Measurements from ENCODE around the gene EEFSEC. TPM values are rescaled to one million over a fixed set of nuclear protein-coding genes. Genes with fewer than 3 reads are reported as not detected.

EEFSEC gene
- polyA plus RNA-seq, 1 donor from 2014 or later, result 4.6 TPM

- Histone ChIP-seq H3F3A (ENCODE audit: insufficient read depth, low read length, poor library complexity, severe bottlenecking) (no peaks in the 10 kb centered on the region), H2AFZ (ENCODE audit: low read depth, low read length) (no peak overlapping the region), H3K27ac (ENCODE audit: low read length) (no peak overlapping the region), H3K4me3 (ENCODE audit: low read length) (no peak overlapping the region), H3K27me3 (ENCODE audit: insufficient read depth, low read depth, low read length) (no peaks in the 10 kb centered on the region), H3K9me2 (ENCODE audit: insufficient read depth, low read length) (no peaks in the 10 kb centered on the region), H3K36me3 (ENCODE audit: insufficient read depth, low read length) (no peaks in the 10 kb centered on the region), H4K20me1 (ENCODE audit: insufficient read depth) (no peaks in the 10 kb centered on the region), H3K4me2 (ENCODE audit: low read length) (no peak overlapping the region), H3K9me3 (ENCODE audit: low read length) (no peaks in the 10 kb centered on the region), H3K9ac (ENCODE audit: low read length) (no peak overlapping the region), H3K79me2 (replicated peaks; ENCODE audit: insufficient read depth, low read length) (no peaks in the 10 kb centered on the region)
- TF ChIP-seq MXI1 (conservative IDR thresholded peaks at IDR 0.05; ENCODE audit: poor library complexity, severe bottlenecking) (no peak), CTCF (IDR thresholded peaks at IDR 0.05; ENCODE audit: poor library complexity, severe bottlenecking) (no peak), TAF1 (IDR thresholded peaks at IDR 0.05; ENCODE audit: low read depth) (no peak), EZH2 (IDR thresholded peaks at IDR 0.05; ENCODE audit: borderline replicate concordance, insufficient read depth, low read length, poor library complexity, severe bottlenecking) (no peak), REST (IDR thresholded peaks at IDR 0.05; ENCODE audit: borderline replicate concordance) (no peak), POLR2AphosphoS5 (IDR thresholded peaks at IDR 0.05) (no peak), SMC3 (conservative IDR thresholded peaks at IDR 0.05; ENCODE audit: poor library complexity) (no peak), EP300 (conservative IDR thresholded peaks at IDR 0.05; ENCODE audit: poor library complexity, severe bottlenecking) (no peak), RAD21 (conservative IDR thresholded peaks at IDR 0.05) (no peak)
Measured at GRCh38 chr3:128312271-128312670, 159.0 kb downstream of the EEFSEC start.

- Histone ChIP-seq H3K79me2 (replicated peaks; ENCODE audit: insufficient read depth, low read length) (no peaks in the 10 kb centered on the region), H3K9ac (ENCODE audit: low read length) (no peak overlapping the region), H3K4me2 (ENCODE audit: low read length) (no peak overlapping the region), H3K4me3 (ENCODE audit: low read length) (no peak overlapping the region), H3F3A (ENCODE audit: insufficient read depth, low read length, poor library complexity, severe bottlenecking) (no peaks in the 10 kb centered on the region), H3K36me3 (ENCODE audit: insufficient read depth, low read length) (no peaks in the 10 kb centered on the region), H3K9me2 (ENCODE audit: insufficient read depth, low read length) (no peaks in the 10 kb centered on the region), H3K9me3 (ENCODE audit: low read length) (no peaks in the 10 kb centered on the region), H3K27ac (ENCODE audit: low read length) (no peak overlapping the region), H2AFZ (ENCODE audit: low read depth, low read length) (no peak overlapping the region), H4K20me1 (ENCODE audit: insufficient read depth) (no peaks in the 10 kb centered on the region), H3K27me3 (ENCODE audit: insufficient read depth, low read depth, low read length) (no peaks in the 10 kb centered on the region)
- TF ChIP-seq EZH2 (IDR thresholded peaks at IDR 0.05; ENCODE audit: borderline replicate concordance, insufficient read depth, low read length, poor library complexity, severe bottlenecking) (no peak), CTCF (IDR thresholded peaks at IDR 0.05; ENCODE audit: poor library complexity, severe bottlenecking) (no peak), REST (IDR thresholded peaks at IDR 0.05; ENCODE audit: borderline replicate concordance) (no peak)
Measured at GRCh38 chr3:128313071-128313725, 159.9 kb downstream of the EEFSEC start.

All from neural cell (in vitro differentiated cells).